Activated T-cell treated with anti-CD3 and anti-CD28 coated beads, Interleukin-2, amount 50 U/mL, for 48 hours (primary cell): Measurements from ENCODE around the gene HES7.
"Not testable (repeated sequence)": the region's sequence is repeated elsewhere in the genome, so short reads cannot be mapped to it uniquely, and the experiment has no call there.

ENCODE experiments used
- DNase-seq, 2 experiments: peaks; one replicate each; pipeline ENCODE4 v3.0.0-alpha.2; 2020

HES7 gene

DNA sequence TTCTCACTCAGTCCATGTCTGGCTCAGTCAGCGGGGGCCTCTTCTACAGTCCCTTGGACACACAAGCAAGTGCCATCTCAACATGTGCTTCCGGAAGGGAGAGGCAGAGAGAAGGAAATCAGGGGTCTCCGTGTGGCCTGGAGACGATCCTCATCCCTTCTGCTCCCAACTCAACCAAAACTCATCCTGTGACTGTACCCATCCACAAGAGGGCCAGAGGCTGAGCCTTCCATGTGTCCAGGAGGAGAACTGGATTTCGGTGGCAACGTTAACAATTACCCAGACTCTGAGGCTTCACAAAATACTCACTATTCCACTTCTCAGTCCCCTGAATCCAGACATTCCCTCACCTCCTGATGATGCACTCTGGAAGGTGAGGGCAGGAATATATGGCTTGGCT lies 28.5 kb downstream of the HES7 start:
- no peak for DNase-seq

DNA sequence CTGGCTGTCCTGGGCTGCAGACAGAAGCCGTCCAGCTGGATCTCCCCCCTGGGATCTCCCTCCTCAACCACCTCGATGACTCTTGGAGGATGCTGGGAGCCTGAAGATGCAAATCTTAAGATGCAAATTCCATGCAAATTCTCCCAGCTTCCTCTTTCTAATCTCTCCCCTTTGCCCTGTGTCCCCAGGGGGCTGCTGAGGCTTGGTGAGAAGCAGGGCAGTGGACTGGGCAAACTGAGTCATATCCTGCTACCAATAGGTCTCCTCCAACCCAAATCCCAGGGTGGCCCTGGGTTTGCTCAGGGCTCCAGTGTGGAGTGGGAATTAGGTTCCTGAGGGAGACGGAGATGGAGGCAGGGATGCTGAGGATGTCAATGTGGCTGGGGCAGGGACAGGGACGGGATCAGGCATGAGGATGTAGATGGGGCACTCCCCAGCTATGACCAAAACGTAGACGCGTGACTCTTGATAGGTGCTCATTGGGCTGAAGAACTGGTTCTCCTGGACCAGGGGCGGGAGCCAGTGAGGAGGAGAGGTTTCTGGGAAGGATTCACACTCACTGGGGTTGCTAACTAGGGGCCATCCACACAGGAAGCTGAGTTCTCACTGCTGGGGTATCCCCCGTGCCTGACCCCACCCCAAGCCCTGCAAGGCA lies 32.7 kb downstream of the HES7 start:
- no peak for DNase-seq

DNA sequence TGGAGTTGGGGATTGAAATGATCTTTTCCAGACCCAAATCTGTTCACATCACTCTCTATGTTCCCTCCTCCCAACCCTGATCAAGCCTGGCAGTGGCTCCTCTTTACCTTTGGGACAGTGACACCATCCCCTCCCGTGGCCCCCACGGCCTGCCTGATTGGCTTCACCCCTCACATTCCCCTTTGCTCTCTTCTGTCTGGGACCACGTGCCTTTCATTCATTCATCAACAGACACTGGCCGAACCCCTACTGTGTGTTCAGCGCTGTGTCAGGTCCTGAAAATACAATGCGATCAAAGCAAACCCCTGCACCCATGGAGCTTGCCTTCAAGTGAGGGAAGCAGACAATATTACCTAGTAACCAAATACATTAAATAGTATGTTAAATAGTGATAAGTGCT lies 34.2 kb downstream of the HES7 start:
- no peak for DNase-seq

DNA sequence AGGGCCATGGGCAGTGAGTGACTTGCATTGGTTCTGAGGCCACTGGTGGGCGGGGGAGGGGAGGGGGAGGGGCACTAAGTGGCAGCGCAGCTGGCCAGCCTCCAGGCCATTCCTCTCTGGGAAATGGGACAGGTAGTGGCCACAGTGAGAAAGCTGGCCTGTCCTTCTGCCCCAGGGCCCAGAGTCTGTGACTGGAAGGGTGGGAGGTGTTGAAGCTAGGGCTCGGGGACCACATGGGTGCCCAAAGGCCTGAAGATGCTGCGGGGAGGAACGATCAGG lies 36.0 kb downstream of the HES7 start:
- DNase-seq, result no peak

DNA sequence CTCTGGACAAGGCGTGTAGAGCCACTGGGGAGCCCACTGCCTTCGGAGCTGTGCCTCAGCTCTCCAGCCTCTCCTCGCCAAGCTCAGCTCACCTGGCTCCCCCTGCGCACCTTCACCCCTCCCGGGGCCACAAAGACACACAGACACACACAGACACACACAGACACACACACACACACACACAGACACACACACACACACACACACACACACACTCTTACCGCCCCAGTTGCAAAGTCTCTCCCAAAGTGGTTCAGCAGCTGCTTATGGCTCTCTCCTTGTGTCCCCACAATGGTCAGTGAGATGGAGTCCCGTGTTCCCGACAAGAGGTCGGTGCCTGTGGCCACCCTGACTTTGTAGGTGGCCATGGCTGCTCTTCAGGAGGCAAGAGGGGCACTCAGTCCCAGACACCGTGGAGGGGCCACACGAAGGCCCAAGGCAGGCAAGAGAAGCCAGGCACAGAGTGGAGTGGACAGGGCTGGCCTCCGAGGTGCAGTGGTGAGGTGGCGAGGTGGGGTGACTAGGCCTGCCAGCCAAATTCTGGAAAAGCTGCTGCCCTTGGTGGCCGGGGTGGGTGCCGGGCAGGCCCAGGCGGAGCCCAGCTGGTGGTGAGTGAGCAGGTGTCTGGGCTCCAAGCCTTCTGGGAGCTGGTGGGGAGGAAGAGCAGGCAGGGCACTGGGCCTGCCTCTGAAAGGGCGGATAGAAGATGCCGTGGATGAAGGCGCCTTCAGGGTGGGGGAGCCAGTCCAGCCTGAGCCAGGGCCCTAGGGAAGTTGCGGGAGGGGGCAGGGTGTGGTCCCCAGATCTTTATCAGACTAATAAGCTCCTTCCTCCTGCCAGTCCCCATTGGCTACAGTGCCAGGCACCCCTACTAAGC lies 36.6 kb downstream of the HES7 start, which contains the start of gene ALOX12B:
ALOX12B (minus strand) TSS at position 642 of the 877 bp plus-strand sequence; CDS start at position 368, 274 bp downstream.
- no peak for DNase-seq

DNA sequence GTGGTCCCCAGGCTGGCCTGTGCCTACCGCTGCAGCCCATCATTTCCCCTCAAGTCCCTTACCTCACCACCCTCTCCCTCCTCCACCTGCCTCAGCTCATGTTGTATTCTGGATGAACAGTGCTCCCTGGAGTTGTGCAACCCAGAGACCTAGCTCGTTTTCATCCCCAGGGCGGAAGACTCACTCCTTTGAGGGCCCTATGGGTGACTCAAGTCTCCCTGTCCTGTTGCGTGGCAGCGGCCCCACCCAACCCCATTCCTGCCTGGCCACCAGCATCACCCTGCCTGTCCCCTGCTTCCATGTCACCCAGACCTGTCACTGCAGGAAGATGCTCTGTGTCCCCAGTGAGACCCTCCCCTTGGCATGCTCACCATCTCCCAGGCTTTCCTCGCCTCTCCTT lies 39.7 kb downstream of the HES7 start:
- no peak for DNase-seq

DNA sequence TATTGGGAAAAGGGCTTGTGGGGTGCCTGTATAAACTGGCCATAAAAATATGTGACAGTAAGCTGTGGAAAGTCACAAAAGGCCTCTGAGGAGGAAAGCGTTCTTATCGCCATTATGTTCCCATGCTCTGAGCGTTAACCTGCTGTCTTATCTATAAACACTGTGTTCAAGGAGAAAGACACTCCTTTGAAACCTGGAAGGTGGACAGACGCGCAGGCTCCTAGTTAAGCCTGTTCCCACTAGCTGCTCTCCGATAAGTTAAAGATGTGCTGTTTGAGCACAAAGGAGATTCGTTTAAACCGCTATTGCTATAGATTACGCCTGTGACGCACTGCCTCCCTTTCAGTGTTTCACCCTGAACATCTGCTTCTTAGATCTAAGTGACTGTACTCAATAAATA lies 41.6 kb downstream of the HES7 start:
- DNase-seq, result no peak

DNA sequence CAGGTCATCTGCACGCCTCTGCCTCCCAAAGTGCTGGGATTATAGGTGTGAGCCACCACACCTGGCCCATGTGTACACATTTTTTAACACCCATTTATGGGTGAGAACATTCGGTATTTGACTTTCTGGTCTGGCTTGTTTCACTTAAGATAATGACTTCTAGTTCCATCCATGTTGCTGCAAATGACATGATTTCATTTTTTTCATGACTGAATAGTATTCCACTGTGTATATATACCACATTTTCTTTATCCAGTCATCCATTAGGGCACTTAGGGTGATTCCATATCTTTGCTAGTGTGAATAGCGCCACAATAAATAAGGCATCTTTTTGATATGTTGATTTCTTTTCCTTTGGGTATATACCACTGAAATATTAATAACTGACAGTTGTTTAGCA lies 42.0 kb downstream of the HES7 start:
- DNase-seq, result no peak

DNA sequence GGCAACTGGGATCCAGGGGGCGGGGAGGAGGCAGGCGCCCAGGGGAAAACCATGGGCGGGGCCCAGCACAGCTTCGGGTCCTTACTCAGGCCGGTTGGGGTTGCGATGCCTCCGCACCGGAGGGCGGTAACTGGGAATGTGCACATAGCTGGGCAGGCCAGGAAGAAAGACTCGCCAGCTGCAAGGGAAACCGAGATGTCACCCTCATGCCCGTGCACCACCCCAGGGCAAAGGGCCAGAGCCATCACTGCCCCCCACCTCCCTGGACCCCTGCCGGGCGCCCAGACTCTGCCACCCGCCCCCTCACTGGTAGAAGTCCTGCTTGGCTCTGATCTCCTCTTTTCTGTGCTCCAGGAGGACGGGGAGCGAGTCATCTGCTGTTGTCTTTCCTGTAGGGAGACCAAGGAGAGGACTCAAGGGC lies 43.1 kb downstream of the HES7 start:
- DNase-seq, result no peak

DNA sequence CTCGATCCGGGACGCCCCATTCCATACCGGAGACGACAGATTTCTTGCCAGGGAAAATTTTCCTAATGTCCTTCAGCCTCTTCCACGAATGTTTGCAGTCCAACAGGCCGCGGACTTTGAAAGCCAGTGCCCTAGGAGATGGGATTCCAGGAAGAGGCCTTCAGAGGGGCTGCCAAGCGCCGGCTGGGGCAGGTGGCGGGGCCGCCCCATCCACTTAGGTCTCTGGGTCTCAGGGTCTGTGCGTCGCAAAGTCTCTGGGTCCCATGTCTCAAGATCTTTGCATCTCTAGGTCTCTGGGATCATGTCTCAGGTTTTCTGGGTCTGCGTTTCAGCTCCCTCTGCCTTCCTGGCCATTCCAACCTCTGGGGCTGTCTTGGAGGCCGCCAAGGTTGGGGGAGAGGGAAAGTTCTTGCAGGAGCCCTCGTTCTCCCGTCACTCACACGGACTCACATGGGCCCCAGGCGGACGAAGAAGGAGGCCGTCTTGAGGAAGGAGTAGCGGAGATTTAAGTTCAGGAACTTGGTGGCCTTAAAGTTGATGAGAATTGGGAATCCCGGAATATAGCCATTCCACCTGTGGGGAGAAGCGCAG lies 43.6 kb downstream of the HES7 start:
- no peak for DNase-seq

DNA sequence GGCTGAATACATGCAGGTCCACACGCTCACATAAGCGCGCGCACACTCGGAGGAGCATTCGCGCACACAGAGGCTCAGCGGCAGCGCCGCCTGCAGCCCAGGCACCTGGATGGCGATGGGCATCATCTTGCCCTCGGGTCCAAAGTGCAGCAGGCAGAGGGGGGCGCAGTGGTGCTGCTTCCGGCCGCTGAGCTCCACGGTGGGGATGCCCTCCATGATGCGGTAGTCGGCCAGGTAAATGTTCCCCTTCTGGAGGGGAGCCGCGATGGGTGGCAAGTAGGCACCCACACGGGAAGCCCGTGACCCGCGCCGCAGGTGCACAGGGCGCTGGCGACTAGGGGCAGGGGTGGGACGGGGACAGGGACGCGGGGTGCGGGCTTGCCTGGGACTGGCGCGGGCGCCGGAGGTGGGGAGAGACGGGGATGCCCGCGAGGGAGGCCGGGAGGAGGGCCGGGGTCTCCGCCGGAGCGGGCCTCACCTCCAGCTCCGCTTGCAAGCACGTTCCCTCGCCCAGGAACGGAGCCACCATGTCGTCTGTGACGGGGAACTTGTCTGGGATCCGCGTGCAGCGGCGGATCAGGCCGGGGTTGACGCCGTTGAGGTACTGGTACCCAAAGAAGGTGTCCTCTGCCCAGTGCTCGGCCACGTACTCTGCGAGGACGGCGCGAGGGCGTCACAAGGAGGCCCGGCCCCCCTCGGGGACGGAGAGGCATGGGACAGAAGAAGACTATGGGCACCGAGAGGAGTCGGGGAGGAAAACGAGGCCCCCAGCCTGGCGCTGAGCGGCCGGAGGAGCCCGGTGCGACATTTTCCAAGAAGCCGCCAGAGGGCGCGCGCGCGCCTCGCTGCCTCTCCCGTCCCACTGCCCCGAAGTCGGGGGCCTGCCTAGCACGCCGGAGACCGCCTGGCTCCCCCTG lies 44.4 kb downstream of the HES7 start:
- DNase-seq, result peak; percentile 90 to 91

DNA sequence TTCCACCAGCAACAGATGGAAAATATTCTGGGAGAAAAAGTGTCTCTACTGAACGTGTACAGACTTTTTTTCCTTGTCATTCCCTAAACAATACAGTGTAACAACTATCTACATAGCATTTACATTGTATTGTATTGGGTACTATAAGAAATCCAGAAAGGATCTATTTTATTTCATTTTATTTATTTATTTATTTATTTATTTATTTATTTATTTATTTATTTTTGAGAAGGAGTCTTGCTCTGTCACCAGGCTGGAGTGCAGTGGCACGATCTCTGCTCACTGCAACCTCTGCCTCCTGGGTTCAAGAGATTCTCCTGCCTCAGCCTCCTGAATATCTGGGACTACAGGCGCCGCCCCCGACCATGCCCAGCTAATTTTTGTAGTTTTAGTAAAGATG lies 46.0 kb downstream of the HES7 start:
- not testable (repeated sequence) for DNase-seq

DNA sequence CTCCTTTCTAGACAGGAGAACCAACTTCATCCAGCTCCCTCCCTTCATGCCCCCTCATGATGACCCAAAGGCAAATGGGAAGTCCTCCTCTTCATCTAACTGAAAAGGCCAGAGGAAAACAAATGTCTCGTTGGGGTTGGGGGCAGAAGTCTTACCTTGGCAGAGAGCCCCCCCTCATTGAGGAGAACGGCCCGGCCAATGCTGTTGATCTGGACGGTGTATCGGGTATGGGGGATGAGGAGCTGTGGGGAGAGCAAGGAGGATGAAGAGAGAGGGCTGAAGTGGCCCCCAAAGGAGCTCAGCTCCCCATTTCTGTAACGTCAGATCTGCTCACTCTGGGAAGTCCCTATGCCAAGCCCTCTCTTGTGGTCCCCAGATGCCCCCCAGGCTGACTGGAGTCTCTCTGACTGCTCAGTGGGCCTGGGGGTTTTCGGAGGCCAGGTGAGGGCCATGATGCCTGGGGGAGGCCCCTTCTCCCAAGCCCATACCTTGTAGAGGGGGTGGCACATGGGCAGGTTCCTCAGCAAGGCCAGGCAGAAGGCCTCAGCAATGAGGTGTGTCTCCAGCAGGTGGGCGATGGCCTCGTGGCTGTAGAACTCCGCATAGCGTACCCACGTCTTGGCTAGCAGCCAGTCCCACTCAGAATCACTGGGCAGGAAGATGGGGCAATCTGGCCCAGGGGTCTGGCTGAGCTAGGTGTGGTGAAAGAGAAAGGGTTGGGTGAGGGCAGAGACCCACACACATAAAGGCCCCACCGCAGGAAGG lies 47.2 kb downstream of the HES7 start:
- DNase-seq, result no peak

DNA sequence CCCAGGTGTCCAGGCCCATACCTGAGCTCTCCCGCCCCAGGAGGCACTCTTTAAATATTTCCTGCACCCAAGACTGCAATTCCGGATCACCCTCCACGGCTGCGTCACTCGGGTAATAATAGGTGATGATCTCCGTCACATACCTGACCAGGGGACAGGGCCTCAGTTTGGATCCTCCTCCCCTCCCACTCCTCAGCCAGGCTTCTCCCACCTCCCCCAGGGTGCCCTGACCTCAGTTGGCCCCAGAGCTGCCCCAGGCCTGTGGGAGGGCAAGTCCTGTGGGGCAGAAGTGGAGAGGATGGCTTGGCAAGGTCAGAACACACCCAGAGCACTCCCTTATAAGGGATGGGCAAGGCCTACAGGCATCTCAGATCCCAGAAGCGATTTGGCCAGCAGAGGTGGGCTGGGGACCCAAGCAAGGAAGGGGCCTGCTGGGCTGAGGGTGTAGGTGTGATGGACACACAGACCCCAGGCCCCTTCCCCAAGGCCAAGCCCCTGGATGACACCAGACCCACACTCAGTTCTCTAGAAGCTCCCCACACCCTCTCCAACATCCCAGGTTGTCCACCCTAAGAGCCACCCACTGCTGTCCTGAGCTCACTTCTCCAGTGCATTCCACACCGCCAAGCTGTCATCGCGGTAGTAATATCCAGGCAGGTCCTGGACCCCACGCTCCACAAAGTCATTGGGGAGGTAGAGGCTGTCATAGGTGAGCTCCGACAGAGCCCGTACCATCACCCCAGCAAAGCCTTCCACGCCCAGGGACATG lies 48.1 kb downstream of the HES7 start:
- no peak for DNase-seq

DNA sequence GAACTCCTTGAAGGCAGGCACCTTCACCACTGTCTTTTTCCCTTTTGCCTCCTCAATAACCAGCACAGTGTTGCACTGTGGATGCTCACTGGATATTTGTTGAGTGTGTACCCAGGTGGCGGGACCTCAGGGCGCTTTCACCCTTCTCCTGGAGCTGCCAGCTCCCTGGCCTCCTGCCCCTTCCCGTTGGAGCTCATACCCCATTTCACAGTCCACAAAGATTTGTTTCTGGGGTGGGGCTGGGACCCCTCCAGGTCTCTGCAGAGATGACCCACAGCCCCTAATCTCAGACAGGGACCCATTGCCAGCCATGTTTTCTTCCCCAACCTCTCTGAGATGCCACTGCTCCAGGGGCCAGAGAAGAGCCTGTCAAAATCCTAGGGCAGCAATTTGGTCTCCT lies 48.8 kb downstream of the HES7 start:
- DNase-seq, result no peak

DNA sequence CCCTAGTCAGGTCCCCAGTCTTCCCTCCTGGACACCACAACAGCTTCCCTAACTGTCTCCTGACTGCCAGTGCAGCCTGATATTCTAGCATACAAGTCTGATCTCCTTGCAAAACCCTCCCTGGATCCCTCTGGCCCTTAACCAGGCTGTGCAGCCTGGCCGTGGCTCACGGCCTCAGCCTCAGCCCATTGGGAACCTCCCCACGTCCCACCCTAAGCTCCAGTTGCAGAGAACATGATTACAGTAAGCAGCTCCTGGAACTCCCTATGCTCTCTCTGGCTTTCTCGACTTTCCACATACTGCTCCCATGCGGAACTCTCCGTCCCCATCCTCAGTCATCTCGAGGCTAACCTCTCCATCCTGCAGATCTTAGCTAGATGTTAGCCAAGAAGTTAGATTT lies 49.4 kb downstream of the HES7 start:
- no peak for DNase-seq

DNA sequence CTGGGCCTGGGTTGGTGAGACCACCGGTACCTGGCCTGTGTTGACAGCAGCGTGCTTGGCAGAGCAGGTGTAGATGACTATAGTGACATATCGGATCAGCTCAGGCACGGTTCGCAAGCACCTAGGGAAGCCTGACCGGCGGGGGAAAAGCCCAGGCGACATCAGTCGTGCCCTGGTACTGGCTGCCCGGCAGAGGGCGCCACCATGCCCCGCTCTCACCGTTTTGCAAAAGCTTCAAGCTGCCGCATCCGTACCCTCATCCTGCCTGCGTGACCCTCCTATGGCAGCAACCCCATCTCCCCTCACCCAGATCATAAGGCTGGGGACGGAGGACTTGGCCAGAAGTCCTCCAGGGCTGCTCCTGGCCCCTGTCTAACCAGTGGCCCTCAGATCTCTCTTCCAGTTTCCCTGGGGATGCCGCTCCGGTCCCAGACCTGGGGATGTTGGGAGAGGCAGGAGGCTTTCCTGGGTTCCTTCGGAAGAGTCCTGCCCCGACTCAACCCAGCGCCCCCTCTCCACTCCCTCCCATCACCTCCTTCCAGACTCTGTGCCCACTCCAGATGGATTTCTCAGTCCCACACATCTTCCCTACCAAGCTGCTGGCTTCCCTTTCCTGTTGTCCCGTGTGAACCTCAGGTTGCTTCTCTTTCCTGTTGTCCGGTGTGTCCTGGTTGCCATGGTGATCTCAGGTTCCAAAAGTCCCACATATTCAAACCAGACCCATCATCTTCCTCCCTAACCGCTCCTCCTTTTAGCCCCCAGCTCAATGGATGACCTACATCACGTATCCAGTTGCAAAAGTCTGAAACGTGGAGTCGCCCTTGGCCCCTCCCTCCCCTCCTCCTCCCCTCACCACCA lies 50.0 kb downstream of the HES7 start:
- peak; percentile 87 to 91 for DNase-seq

DNA sequence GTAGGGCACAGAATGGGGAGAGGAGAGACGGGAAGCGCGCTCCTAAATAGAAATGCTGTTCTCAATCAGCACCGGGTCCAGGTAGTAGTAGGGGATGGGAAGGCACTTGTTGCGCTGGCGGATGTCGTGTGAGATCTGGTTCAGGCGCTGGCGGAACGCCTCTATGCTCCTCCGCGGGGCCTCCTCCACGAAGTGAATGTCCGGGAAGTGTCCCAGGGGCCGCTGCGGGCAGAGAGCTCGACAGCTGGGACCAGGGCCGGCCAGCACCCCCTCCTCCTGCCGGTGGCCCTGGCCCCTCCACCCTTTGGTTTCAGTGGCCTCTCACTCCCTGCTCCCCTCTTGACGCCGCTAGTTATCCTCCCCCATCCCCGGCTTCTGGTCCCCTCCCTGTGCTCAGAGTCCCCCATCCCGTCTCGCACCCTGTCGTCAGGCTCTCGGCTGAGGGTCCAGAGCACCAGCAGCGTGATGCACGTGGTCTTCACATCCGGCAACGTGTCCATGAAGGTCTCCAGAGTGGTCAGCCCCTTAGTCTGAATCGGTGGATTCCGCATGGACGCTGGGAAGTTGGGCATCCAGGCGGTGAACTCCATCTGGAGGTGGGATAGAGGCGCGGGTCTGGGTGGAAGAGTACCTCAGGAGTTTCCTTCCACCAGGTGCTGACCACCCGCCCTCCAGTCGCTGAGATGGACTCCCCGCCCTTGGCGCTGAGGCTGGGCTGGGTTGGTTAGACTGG lies 51.0 kb downstream of the HES7 start:
- DNase-seq, result peak; percentile 47

DNA sequence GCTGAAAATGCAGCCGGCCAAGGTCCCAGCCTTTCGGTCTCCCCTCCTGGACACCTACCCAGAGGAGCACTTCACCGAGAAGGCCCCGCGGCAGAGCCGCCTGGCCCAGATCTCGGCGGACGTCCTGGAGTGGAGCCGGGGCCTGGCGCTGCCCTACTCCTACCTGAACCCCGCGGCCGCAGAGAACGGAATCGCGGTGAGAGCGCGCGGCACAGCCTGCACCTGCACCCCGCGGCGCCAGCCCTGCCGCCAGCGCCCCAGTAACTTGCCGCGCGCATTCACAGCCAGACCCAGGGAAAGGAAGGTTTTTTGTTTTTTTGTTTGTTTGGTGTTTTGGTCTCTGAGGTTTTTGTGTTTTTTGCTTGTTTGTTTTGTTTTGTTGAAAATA lies 51.6 kb downstream of the HES7 start:
- peak in 1 of 2 experiments; percentile 27 for DNase-seq

DNA sequence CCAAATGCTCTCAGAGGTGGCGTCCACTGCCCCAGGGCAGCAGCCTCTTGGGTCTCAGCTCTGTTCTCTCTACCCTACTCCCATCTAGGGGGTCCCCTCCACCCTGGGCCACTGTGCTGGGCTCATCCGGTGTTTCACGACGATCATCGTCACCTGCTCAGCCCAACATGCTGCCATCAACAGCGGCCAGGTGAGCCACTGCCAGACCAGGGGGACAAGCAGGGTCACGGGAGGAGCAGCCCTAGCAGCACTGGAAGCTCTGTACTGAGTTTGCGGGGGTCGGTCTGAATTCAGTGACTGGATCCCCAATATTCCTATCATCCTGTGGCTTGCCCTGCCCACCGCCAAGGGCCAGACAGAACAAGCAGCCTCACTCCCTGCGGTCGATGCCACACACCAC lies 52.4 kb downstream of the HES7 start:
- no peak for DNase-seq
